Neural crest cell (in vitro differentiated cells): ENCODE measurements around the gene SH3RF3. TPM values are rescaled to one million over a fixed set of nuclear protein-coding genes. Genes with fewer than 3 reads are reported as not detected.

ENCODE experiments used
- DNase-seq: peaks from one replicate; pipeline ENCODE4 v3.0.0; 2021; ENCODE audit warnings: low read depth, mixed read lengths, low spot score
- H3K27ac Mint-ChIP-seq: one replicate; pipeline ENCODE4 v1.8.0; 2021; ENCODE audit warnings: mild to moderate bottlenecking, mixed read lengths; ENCODE audit not compliant: unreplicated experiment
- H3K27me3 Mint-ChIP-seq: 2 replicates; pipeline ENCODE4 v1.8.0; 2021; ENCODE audit warnings: low read depth, mild to moderate bottlenecking, mixed read lengths
- H3K36me3 Mint-ChIP-seq: 2 replicates; pipeline ENCODE4 v1.8.0; 2021; ENCODE audit warnings: low read depth, mild to moderate bottlenecking, mixed read lengths
- H3K4me1 Mint-ChIP-seq: 2 replicates; pipeline ENCODE4 v1.8.0; 2021; ENCODE audit warnings: mixed read lengths
- H3K4me3 Mint-ChIP-seq: one replicate; pipeline ENCODE4 v1.8.0; 2021; ENCODE audit warnings: mild to moderate bottlenecking, mixed read lengths
- H3K9me3 Mint-ChIP-seq: 2 replicates; pipeline ENCODE4 v1.8.0; 2021; ENCODE audit warnings: mixed read lengths
- total RNA-seq: library from RNA; stranded (reverse); gene quantifications from 2 replicates; pipeline ENCODE4 v1.2.1, GENCODE V29; 2021
- TF ChIP-seq, protein P1 (sequence below): fragments of 200-600 bp; sonication (generic); conservative IDR thresholded peaks from 2 replicates; pipeline ENCODE4 v1.5.0; 2021; ENCODE audit warnings: antibody characterized with exemption, mild to moderate bottlenecking

Gene SH3RF3
- total RNA-seq, 1 donor from 2014 or later = 0.70 TPM

DNA sequence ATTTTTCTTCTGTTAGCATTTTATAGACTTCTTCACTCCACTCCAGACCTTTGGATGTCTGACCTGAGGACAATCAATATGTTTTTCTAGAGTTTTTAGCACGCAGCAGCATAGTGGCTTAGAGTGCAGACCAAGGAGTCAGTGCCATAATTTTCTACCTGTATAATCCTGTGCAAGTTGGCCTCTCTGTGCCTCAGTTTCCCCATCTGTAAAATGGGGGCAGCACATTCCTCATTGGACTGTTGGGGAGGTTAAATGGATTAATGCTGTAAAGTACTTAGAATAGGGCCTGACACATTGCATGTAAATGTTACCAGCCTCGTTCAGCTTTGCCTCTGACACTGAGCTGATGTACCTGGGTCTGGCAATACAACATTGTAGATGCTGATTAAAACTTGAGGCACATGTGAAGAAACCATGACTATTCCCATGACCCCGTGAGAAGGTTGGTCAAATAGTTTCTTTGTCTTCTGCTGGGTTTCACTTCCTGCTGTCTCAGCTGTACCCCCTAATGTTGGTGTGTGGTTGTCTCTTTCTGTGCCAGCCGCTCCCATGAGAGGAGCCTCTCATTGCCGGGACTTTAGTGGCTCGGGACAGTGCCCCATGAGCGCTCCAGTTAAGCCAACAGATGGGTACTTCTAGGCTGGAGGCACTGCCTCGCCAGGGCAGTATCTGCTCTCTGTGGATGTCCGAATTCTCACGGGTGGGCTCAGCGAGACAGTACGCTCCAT is 125.3 kb downstream of the SH3RF3 start:
- no peak overlapping the region for H3K27ac Mint-ChIP-seq
- no peaks in the 10 kb centered on the region for H3K9me3 Mint-ChIP-seq
- no peaks in the 10 kb centered on the region for H3K27me3 Mint-ChIP-seq
- no peak overlapping the region for H3K4me3 Mint-ChIP-seq
- TF ChIP-seq, protein P1, sequence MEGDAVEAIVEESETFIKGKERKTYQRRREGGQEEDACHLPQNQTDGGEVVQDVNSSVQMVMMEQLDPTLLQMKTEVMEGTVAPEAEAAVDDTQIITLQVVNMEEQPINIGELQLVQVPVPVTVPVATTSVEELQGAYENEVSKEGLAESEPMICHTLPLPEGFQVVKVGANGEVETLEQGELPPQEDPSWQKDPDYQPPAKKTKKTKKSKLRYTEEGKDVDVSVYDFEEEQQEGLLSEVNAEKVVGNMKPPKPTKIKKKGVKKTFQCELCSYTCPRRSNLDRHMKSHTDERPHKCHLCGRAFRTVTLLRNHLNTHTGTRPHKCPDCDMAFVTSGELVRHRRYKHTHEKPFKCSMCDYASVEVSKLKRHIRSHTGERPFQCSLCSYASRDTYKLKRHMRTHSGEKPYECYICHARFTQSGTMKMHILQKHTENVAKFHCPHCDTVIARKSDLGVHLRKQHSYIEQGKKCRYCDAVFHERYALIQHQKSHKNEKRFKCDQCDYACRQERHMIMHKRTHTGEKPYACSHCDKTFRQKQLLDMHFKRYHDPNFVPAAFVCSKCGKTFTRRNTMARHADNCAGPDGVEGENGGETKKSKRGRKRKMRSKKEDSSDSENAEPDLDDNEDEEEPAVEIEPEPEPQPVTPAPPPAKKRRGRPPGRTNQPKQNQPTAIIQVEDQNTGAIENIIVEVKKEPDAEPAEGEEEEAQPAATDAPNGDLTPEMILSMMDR = no peak
- H3K4me1 Mint-ChIP-seq = no peaks in the 10 kb centered on the region
- no peak for DNase-seq
- H3K36me3 Mint-ChIP-seq = no peaks in the 10 kb centered on the region

DNA sequence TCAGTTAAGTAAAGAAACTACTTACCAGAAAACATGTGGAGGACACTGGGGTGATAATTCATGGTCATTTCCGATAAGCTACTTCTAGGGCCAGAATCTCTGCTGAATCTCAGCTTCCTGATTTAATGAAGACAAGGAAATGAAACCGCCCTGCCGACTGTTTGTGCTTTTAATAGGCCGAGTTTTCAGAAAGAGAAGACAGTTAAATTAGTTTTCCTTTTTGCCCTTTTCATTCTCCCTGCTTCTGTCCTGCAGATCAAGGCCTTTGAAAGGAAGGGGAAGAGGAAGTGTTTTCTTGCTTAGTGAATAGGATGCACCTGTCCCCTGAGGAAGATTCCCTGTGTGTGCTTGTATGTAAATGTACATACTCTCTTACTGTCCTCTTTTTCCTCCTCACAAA is 126.6 kb downstream of the SH3RF3 start:
- Mint-ChIP-seq H3K36me3 (no peaks in the 10 kb centered on the region), H3K27me3 (no peaks in the 10 kb centered on the region), H3K9me3 (no peaks in the 10 kb centered on the region), H3K27ac (no peak overlapping the region), H3K4me3 (no peak overlapping the region), H3K4me1 (no peaks in the 10 kb centered on the region)
- TF ChIP-seq, protein P1 = no peak
- no peak for DNase-seq

DNA sequence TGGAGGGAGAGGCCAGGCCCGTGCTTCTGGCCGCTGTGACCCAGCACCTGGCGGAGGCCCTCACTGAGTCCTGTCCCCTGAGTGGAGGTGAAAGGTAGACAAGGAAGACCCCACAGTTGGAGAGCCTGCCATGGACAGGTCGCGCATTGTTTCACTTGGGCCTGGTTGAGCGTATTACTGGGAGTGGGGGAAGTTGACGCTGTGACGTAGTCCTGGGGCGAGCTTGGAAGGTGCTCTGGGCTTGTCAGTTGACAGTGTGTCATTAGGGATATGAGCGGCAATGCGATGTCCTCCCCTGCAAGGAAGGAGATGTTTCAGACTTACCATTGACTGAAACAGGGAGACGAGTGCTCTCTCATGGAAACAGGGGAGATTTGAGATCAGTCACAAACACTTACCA is 127.1 kb downstream of the SH3RF3 start:
- no peak overlapping the region for H3K27ac Mint-ChIP-seq
- H3K27me3 Mint-ChIP-seq = no peaks in the 10 kb centered on the region
- H3K36me3 Mint-ChIP-seq = no peaks in the 10 kb centered on the region
- no peak overlapping the region for H3K4me3 Mint-ChIP-seq
- DNase-seq = no peak
- H3K4me1 Mint-ChIP-seq = no peaks in the 10 kb centered on the region
- TF ChIP-seq, protein P1 = no peak
- H3K9me3 Mint-ChIP-seq = no peaks in the 10 kb centered on the region

DNA sequence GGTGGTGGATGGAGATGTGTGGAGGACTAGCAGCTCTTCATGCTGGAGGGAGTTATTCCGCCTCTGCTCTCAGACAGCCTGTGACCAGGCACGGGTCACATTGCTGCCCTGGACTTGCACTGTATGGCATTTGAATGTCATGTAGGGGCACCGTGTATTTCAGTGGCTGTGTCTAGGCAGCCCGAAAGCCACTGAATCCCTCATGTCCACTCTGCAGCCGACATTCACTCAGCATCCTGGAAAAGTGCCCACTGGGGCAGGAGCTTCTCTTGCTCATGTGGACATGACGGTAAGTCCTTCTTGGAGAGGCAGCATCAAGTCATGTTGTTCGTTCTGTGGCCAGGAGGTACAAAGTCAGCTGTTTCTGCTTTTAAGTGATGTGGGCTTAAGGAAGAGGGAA is 127.9 kb downstream of the SH3RF3 start:
- H3K27me3 Mint-ChIP-seq = no peaks in the 10 kb centered on the region
- no peaks in the 10 kb centered on the region for H3K4me1 Mint-ChIP-seq
- H3K27ac Mint-ChIP-seq = no peak overlapping the region
- no peaks in the 10 kb centered on the region for H3K36me3 Mint-ChIP-seq
- no peaks in the 10 kb centered on the region for H3K9me3 Mint-ChIP-seq
- no peak for DNase-seq
- no peak overlapping the region for H3K4me3 Mint-ChIP-seq
- TF ChIP-seq, protein P1 = no peak

DNA sequence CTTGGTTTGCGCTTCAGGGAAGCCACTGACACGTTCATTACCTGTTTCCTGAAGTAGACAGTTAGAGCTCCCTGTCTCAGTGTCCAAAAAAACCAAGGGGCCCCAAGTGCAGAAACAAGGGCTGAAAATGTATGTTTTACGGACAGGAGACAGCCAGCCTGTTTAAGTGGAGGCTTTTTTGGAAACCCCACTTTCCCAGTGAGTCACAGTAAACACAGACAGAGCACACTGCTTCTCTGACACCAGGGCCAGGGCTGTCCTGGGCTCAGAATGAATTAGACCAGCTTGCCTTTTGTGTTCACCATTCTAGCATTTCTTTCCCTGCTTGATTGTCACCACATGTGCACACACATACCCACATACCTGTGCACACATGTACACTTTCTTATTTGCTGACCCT is 128.6 kb downstream of the SH3RF3 start:
- Mint-ChIP-seq H3K4me3 (no peak overlapping the region), H3K27me3 (no peaks in the 10 kb centered on the region), H3K27ac (no peak overlapping the region), H3K4me1 (no peaks in the 10 kb centered on the region), H3K9me3 (no peaks in the 10 kb centered on the region), H3K36me3 (no peaks in the 10 kb centered on the region)
- DNase-seq = no peak
- TF ChIP-seq, protein P1 = no peak
